Esophagus squamous epithelium (tissue), 5 donors: ENCODE results near the gene SERPINI1. TPM values are rescaled to one million over a fixed set of nuclear protein-coding genes. Genes with fewer than 3 reads are reported as not detected.

Experiments
- DNase-seq: peaks from one replicate; lab custom pipeline; 2025; lab: John Stamatoyannopoulos, UW
- H3K27ac ChIP-seq, 4 donors: fragments of 200-600 bp; sonication (generic); one replicate each; pipeline ENCODE4 v1.5.1; 2016 to 2019; ENCODE audit warnings: mild to moderate bottlenecking in 1 of 4
- H3K27me3 ChIP-seq, 4 donors: fragments of 200-600 bp; sonication (generic); 1 replicate in 3 of 4; 2 replicates in 1 of 4; pipeline versions ENCODE4 v1.5.1 to v1.6.0; 2017 to 2021; ENCODE audit warnings: antibody characterized with exemption in 1 of 4
- H3K36me3 ChIP-seq, 3 donors: fragments of 200-600 bp; sonication (generic); one replicate each; pipeline ENCODE4 v1.5.1; 2016 to 2019
- H3K4me1 ChIP-seq, 3 donors: fragments of 200-600 bp; sonication (generic); one replicate each; pipeline ENCODE4 v1.5.1; 2017 to 2019
- H3K4me3 ChIP-seq, 4 donors: fragments of 200-600 bp; sonication (generic); 1 replicate in 3 of 4; 2 replicates in 1 of 4; pipeline ENCODE4 v1.5.1; 2016 to 2019; ENCODE audit warnings: mild to moderate bottlenecking in 2 of 4, moderate library complexity in 1 of 4
- H3K9me3 ChIP-seq, 3 donors: fragments of 200-600 bp; sonication (generic); one replicate each; pipeline ENCODE4 v1.5.1; 2016 to 2019
- POLR2A ChIP-seq, 4 donors: fragments of 450-650 bp; IDR thresholded peaks; one replicate each; pipeline ENCODE4 v1.6.1; 2017; ENCODE audit warnings: antibody characterized with exemption in 4 of 4, mild to moderate bottlenecking in 4 of 4, moderate library complexity in 3 of 4
- WGBS, 2 donors: methylation state at CpG; one replicate each; pipeline ENCODE4 v1.1.5; 2018; 5-methylcytosine and 5-hydroxymethylcytosine counted together
- intact Hi-C: fragments of 100-400 bp; cut with DNase I; formaldehyde crosslinking; loops from one replicate; pipeline ENCODE4 v1.15.0; 2022
- small RNA-seq, 4 donors: library from RNA; depleted of rRNA; stranded (forward); fragments of <200 nt; gene quantifications; one replicate each; pipeline ENCODE3, GENCODE V24; 2016
- total RNA-seq, 4 donors: library from RNA; depleted of rRNA; stranded (reverse); fragments of >200 nt; gene quantifications; one replicate each; pipeline ENCODE4 v1.1.0, GENCODE V29; 2016
- TF ChIP-seq, protein P1 (sequence below), 6 experiments: fragments of 450-650 bp in 4 of 6; fragments of 200-600 bp in 2 of 6; sonication (generic) in 2 of 6; IDR thresholded peaks; one replicate each; pipeline ENCODE4 v1.5.1; 2016 to 2019; ENCODE audit warnings: antibody characterized with exemption in 6 of 6, mild to moderate bottlenecking in 4 of 6, moderate library complexity in 4 of 6
- donor health status: DM: yes; HTN: yes; CAD: no.

Gene SERPINI1
- total RNA-seq, 4 donors from 2014 or later, result 1.1 to 4.4 (median 3.5) TPM

DNA sequence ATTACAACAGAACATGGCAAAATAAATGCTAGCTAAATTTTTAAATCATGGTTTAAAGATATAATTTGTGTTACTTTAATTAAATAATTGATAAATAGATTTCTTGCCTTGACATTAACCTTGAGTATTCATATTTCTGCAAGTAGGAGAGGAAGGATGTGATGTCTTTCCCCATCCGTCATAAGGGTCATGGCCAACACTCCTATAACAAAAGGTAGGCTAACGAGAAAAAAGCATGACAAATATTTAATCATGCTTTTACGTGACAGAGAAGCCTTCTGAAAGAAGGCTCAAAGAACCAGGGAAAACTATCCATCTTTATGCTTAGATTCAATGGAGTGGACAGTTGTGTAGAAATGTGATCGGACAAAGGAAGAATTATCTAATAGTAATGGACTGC is 135.2 kb downstream of the SERPINI1 start:
- DNase-seq, result no peak
- peaks cover 0 to 4% (median 0%) of the 10 kb centered on the region in 3 donors for H3K4me1 ChIP-seq
- intact Hi-C loops, result no loop called here
- no peak overlapping the region for H3K4me3 ChIP-seq
- H3K36me3 ChIP-seq, result no peaks in the 10 kb centered on the region
- H3K27ac ChIP-seq, result no peak overlapping the region
- TF ChIP-seq POLR2A (IDR thresholded peaks at IDR 0.05), result no peak
- TF ChIP-seq, protein P1, sequence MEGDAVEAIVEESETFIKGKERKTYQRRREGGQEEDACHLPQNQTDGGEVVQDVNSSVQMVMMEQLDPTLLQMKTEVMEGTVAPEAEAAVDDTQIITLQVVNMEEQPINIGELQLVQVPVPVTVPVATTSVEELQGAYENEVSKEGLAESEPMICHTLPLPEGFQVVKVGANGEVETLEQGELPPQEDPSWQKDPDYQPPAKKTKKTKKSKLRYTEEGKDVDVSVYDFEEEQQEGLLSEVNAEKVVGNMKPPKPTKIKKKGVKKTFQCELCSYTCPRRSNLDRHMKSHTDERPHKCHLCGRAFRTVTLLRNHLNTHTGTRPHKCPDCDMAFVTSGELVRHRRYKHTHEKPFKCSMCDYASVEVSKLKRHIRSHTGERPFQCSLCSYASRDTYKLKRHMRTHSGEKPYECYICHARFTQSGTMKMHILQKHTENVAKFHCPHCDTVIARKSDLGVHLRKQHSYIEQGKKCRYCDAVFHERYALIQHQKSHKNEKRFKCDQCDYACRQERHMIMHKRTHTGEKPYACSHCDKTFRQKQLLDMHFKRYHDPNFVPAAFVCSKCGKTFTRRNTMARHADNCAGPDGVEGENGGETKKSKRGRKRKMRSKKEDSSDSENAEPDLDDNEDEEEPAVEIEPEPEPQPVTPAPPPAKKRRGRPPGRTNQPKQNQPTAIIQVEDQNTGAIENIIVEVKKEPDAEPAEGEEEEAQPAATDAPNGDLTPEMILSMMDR (IDR thresholded peaks at IDR 0.05), result no peak
- WGBS, 2 donors, result 80 to 82% methylated on average over 4 of the region's 4 CpGs
- H3K9me3 ChIP-seq, result no peaks in the 10 kb centered on the region
- H3K27me3 ChIP-seq, result no peaks in the 10 kb centered on the region

DNA sequence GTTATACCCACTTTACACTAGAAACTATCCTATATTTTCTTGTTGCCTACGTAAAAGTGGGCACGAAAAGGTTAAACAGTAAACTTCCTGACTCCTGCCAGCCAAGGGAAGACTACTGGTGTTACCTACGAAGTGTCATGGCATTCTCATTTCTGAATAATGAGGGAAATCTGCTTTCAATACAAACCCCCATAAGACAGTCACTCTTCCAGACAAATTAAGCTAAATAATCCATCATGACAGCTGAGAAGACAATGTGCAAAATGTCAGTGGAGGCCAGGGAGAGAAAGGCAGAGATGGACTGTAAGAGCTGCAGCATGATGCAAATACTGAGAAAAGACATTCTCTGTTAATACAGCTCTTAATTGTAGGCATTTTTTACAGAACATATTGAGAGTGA is 136.5 kb downstream of the SERPINI1 start:
- intact Hi-C loops, result no loop called here
- Histone ChIP-seq H3K4me3 (no peak overlapping the region), H3K9me3 (no peaks in the 10 kb centered on the region), H3K27me3 (no peaks in the 10 kb centered on the region), H3K4me1 (peaks cover 0 to 14% (median 4%) of the 10 kb centered on the region in 3 donors), H3K36me3 (no peaks in the 10 kb centered on the region), H3K27ac (no peak overlapping the region)
- TF ChIP-seq, protein P1 (IDR thresholded peaks at IDR 0.05), result no peak
- TF ChIP-seq POLR2A (IDR thresholded peaks at IDR 0.05), result no peak
- no peak for DNase-seq
- 80 to 85% methylated on average over 3 of the region's 3 CpGs for WGBS, 2 donors

DNA sequence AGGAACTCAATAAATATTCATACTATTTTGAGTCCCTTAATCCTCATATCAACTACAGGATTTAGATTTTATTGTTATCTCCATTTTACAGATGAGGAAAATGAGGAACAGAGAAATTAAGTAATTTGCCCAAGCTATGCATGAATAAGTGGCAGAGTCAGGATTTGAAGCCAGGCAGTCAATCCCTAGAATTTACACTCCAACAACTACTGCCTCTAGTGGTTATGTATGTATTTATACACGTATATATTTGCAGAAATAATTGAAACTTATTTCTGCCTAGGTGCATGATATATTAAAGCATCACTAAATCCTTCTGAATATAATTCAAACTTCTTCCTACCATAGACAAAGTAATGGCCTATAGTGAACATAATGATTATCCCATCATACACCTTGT is 137.4 kb downstream of the SERPINI1 start:
- Histone ChIP-seq H3K27ac (no peak overlapping the region), H3K36me3 (no peaks in the 10 kb centered on the region), H3K4me3 (no peak overlapping the region), H3K27me3 (no peaks in the 10 kb centered on the region), H3K9me3 (no peaks in the 10 kb centered on the region), H3K4me1 (peaks cover 0 to 23% (median 4%) of the 10 kb centered on the region in 3 donors)
- 42 to 45% methylated on average over 1 of the region's 1 CpG for WGBS, 2 donors
- no peak for DNase-seq
- intact Hi-C loops, result no loop called here
- no peak for TF ChIP-seq POLR2A (IDR thresholded peaks at IDR 0.05)
- TF ChIP-seq, protein P1 (IDR thresholded peaks at IDR 0.05), result no peak

DNA sequence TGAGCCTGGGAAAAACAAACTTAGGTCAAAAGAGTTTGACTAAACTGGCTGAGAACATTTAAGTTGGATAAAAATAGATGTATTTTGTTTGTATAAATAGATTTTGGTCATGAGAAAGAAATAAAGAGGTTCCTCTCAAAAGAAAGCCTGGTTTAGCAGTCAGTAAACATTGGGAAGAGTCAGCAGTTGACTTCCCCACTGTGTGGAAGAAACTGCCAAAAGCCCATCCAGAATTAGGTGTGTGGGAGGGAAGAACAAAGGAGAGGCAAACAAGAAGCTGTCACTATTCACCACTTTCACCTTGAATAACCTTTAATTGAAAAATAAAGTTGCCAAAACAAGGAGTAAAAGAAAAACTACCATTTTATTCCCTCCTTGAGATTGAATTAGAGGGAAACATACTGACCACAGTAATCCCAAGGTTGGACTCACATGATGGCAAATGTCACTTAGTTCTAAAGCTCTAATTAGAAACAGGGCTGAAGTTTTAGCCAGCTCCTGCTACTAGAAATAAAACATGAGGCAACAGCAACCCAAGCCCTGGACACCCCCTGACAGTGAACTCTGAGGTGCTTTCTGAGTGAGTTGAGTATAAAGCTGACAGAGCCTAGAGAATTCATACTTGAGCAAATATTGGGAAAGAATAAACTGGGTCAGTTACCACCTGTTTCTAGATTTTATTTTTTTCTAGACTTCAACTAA is 139.3 kb downstream of the SERPINI1 start:
- H3K27ac ChIP-seq, result peak overlapping the region in 2 of 4 donors; percentile 27
- no peaks in the 10 kb centered on the region for H3K9me3 ChIP-seq
- H3K27me3 ChIP-seq, result no peaks in the 10 kb centered on the region
- H3K36me3 ChIP-seq, result no peaks in the 10 kb centered on the region
- no peak overlapping the region for H3K4me3 ChIP-seq
- TF ChIP-seq POLR2A (IDR thresholded peaks at IDR 0.05), result no peak
- TF ChIP-seq, protein P1 (IDR thresholded peaks at IDR 0.05), result no peak
- DNase-seq, result no peak
- intact Hi-C loops, result no loop called here
- peaks cover 0 to 23% (median 4%) of the 10 kb centered on the region in 3 donors for H3K4me1 ChIP-seq

Small RNA genes within 50 kb of the gene (small RNA-seq; reads per million reads assigned to genes)
- 0 reads per million in 4 donors for gene HMGN1P8

Other genes starting within 250 kb of the SERPINI1 start
- 1 to 10 TPM in 3 of 4 donors, not detected in 1; 1.9 to 9.5 (median 7.4) TPM for gene WDR49, start 81.8 kb upstream of the SERPINI1 start, total RNA-seq
- 100 to 1,000 TPM in 1 of 4 donors, 10 to 100 TPM in 3; 45.9 to 104 (median 78.0) TPM for gene PDCD10, start 829 bp upstream of the SERPINI1 start, total RNA-seq